COLO668 (cell line): ENCODE measurements around the gene KLHL22.

Source experiments
- DNase-seq: peaks from one replicate; lab custom pipeline; 2025; ENCODE audit not compliant: unreplicated experiment; lab: John Stamatoyannopoulos, UW

KLHL22 gene

DNA sequence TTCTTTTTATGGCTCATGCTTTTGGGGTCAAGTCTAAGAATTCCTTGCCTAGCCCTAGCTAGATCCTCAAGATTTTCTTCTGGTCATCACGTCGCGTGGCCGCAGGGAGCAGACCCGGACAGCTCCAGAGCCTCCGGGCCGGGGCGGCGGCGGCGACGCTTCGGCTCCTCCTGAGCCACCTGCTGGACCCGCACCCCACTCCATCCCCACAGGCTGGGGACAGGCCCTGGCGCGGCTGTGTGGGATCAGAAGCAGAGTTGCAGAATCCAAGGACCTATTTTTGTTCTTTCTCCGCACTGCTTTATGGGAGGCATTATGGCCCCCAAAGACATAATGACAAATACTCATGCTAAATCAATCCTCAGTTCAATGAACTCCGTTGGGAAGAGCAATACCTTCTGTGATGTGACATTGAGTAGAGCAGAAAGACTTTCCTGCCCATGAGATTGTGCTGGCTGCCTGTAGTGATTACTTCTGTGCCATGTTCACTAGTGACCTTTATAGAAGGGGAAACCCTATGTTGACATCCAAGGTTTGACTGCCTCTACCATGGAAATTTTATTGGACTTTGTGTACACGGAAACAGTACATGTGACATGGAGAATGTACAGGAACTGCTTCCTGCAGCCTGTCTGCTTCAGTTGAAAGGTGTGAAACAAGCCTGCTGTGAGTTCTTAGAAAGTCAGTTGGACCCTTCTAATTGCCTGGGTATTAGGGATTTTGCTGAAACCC lies 45.6 kb downstream of the KLHL22 start:
- no peak for DNase-seq

DNA sequence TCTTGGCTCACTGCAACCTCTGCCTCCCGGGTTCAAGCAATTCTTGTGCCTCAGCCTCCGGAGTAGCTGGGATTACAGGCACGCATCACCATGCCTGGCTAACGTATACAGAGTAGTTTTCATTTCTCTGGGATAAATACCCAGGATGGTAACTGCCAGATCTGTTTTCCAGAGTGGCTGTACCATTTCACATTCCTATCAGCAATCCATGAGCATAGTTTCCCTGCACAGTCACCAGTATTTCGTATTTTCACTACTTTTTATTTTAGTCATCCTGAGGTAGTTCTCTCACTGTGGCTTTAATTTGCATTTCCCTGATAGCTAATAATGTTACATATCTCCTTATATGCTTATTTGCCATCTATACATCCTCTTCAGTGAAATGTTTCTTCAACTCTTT lies 47.0 kb downstream of the KLHL22 start:
- DNase-seq = no peak

DNA sequence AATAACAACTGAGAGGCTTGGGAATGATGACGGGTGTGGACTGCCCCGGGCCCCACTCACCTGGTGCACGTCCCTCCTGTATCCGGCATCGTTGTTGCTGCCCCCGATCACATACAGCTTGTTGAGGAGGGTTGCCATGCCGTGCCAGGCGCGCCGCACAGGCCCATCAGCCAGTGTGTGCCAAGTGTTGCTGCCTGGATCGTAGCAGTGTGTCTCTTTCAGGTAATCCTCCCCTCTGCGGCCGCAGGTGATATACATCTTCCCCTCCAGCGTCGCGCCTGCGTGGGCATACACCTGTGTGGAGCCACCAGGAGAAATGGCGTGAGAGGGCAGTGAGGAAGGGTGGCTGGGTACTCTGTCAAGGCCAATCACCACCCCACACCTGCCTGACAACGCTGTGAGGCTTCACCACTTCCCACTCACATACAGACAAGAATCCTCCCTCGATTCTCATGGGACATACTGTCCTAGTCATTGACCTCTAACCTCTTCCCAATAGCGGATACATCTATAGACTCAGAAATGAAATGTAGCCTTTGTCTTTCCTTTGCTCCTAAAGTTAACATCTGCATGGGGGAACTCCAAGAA lies 49.1 kb downstream of the KLHL22 start:
- DNase-seq = no peak

DNA sequence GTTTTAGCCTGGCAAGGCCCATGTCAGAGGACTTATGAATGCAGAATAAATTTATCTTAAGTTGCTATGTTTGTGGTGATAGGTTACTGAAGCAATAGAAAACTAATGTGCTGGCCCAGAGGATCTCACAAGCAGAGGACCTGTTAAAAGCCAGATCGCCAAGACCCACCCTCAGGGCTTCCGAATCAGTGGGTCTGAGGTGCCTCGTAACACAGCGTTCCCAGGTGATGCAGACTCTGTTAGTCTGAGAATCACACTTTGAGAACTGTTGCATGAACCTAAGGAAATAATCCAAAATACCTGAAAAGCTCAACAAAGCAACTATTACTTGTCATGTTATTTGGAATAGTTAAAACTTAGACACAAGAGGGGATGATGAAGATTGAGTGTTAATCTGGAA lies 51.3 kb downstream of the KLHL22 start:
- DNase-seq = no peak

DNA sequence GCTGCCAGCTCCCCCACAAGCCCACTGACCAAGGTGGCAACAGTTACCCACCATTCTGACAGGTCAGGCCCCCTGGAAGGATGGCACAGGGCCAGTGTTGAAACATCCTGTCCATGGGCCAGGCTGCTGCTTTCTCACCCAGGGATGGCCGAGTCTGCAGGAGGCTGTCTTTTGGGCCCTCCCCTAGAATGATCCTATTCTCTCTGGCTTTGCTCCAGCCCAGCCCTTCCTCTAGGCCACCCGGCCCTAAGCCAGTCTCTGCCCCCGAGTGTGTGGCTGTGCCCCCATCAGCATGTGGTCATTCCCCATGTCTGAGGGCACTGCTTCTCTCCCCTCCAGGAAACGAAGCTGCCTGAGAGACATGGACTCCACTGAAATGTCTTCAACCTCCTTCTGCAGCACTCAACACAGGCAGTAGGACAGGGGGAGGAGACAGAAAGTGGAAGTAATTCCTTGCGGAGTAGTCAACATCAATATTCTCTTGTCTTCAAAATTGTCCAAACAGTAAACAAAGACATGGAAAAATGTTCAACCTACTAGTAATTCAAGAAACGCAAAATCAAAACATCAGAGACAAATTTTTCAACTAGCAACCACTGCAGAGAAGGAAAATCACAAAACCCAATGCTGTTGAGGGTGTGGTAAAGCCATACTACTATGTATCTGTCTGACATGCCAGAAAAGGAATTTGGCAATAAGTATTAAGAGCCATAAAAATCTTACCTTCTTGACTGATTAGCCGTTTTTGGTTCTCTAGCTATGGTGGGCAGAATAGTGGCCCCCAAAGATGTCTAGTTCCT lies 52.9 kb downstream of the KLHL22 start:
- DNase-seq = no peak

DNA sequence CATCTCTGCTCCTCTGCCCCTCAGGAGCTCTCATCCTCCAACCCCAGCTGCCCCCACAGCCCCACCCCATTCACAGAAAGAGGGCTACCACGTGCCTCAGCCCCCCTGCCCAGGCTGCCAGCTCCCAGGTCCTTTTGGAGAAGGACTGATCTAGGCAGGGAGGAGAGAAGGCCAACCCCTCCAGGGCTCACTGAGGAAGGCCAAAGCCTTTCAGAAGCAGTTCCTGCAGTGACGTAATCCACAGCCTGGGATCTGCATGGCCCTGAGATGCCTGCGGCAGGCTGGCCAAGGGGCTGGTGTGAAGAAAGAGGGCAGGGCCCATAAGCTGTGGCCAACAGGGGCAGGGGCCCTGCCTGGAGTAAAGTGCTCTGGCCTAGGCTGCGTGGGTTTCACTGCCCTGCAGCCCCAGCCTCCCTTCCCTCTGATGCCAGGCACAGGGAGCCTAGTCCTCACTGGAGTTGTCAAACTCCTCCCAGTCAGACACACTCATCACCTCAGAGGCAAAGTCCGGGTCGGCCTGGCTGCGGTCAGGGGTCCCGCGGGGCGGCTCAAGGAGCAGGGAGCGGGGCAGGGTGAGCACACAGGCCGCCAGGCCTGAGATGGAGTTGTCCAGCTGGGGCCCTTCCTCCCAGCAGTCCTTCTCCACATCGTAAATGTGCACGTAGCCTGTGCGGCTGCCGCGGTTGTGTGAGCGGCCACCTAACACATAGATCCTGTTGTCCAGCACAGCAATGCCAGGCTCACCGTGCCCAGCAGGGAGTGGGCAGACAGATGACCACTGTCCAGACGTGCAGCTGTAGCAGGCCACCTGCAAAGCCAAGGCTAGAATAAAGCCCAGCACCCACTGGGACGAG lies 53.7 kb downstream of the KLHL22 start:
- DNase-seq = no peak

DNA sequence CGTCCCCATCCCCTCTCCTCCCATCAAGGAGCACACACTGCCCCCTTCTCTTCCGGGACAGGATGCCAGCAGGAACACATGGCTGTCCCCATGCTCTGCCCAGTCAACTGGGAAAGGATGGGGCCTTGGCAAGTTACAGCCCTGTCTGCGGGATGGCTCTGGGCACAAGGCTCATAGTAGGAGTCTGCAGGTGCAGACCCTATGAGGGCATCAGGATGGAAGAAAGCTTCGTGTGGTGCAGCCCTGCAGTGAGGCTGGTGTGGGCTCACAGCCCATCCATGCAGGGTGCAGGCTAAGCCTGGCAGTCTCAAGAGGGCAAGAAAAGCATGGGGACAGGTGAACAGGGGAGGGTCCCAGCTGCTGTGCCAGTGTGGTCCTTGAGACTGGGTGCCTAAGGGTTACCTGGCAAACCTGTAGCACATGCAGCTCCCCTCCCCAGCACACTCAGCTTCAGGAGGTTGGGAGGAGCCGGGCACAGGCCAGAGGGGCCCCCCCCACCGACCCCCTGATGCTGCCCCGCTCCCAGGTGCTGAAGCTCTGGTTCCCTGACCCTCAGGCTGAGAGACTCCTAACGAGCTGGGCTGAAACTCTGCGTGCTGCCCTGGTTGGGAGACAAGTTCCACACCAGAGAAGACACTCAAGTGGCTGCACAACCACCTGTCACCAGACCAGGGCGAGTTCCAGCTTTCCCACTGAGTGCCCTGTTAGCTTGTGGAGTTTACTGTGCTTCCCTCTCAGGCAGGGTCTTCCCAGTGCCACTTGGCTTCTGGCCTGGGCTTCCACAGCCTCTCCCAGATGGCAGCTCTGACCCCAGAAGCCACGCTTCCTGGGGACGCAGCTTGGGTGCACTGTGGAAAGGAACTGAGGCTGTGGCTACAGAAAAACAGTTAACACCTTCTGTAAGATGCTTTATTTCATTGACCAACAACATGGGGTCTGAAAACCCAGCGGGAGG lies 54.7 kb downstream of the KLHL22 start:
- DNase-seq = no peak

DNA sequence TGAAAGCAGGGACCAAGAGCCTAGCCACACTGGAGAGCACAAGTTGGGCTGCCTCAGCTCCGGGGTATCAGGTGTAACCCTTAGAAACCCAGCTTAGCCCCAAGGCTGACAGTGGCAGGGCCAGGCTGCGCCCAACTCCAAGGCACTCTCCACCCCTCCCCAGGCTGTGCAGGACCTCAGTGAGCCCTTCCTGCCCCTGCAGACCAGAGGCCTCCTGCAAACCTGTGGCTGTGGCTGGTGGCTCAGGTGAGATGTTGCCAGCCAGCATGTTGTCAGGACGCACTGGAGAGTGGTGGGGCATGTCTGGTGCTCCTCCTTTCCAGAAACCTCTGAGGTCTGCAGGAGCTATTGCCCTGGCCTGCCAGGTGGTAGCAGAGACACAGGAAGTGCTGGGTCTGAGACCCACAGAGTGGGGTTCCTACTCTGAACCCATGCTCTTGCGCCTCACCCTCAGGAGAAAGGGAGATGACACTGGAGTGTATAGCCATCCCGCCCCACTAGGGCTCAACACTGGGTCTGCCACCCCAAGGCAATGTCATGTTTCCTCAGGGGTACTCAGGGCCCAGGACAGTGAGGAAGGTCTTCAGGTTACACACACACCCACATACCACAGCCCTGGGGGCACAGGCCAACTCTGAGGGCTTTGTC lies 55.5 kb downstream of the KLHL22 start:
- no peak for DNase-seq

DNA sequence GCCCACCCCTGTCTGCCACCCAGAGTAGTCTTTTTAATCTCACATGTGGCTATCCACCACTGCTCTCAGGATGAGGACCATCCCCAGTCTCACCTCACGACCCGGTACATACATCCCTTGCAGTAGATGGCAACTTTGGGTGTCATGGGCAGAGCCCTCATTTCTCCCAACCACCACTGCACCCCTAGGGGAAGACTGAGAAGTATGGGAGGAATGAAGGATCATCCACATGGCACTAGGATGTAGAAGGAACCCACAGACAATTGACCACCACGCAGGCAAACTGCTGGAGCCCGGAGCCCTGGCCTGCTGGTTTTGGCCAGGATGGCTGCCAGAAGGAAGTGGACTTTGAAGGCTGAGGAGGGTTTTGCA lies 56.1 kb downstream of the KLHL22 start:
- no peak for DNase-seq

DNA sequence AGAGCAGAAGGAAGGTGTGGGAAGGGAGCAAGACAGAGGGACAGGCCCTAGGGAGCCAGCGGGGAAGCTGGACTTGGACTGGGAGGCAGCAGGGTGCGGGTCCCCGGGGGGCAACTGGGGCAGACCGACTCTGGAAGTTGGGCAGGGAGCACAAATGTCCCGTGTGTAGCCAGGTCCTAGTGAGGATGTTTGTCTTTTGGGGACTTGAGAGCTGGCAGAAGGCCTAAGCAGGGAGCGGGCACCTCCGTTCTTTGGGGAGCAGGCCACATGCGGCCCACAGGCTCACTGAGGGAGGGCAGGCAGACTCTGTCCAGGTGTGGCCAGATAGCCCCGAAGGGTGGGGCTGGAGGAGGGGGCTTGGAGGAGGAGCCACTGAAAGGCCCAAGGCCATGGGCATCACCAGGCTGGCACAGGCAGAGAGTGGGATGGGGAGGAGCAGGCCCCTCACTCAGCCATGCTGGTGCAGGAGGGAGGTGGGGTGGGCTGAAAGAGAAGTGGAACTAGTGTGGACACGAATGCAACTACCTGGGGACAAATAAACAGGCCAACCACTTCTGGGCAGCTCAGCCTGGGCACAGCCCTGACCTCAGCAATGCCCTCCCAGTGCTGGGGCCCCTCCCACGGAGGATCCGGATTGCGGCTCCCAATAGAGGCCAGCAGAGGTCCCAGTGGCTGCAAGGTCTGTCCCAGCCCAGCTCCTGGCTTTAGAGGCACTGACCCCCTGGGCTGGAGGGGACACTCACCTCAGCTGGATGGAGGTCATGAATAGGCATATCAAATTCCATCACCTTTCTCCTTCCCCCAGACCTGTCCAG lies 56.7 kb downstream of the KLHL22 start:
- DNase-seq = no peak

DNA sequence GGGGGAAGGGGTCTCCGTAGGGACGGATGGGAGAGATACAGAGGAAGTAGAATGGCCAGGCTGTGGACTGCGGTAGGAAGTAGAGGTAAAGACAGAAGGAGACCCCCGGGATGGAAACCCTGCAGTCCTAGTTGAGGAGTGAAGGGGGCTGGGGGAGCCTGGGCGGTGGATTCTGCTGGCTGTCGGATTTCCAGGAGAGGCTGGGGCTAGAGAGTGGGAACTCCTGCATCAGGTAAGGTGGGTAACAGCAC lies 57.2 kb downstream of the KLHL22 start:
- DNase-seq = no peak

DNA sequence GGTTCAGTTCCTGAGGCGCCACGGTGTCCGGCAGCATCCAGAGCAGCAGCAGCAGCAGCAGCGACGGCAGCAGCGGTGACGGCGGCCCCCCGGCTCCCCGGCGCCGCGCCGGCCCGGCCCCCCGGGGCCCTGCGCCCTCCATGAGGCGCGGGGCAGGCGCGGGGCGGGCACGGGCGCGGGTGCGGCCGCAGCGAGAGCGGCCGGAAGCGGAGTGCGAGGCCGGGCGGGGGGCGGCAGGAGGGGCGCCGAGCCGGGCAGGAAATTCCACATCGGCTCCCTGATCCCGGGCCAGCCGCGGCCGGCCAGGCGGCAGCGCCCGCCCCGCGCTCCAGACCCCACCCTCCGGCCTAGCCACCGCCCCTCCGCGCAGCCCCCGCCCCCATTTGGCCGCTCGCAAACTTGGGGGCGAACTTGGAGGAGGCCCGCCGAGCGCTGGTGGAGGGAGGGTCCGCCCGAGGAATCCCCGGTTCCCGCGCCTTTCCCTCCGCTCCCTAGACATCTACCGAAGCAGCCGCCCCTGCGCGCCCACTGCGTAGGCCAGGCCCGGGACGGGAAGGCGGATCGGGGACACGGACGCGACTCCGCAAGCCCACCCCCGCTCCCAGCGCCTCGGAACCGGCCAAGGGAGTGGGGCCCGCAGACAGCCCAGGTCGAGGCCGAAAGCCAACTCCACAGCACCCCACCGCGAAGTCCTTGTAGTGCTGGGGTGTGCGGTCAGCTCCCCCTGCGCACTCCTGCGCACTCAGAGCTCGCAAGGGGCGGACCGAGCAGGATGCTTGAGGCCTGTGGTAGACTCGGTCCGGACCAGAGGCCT lies 57.8 kb downstream of the KLHL22 start, which contains the start of gene SCARF2:
TSS of gene SCARF2 (minus strand) at position 213 of the 814 bp plus-strand sequence. CDS start at position 142, 71 bp downstream.
- DNase-seq = peak; percentile 8

DNA sequence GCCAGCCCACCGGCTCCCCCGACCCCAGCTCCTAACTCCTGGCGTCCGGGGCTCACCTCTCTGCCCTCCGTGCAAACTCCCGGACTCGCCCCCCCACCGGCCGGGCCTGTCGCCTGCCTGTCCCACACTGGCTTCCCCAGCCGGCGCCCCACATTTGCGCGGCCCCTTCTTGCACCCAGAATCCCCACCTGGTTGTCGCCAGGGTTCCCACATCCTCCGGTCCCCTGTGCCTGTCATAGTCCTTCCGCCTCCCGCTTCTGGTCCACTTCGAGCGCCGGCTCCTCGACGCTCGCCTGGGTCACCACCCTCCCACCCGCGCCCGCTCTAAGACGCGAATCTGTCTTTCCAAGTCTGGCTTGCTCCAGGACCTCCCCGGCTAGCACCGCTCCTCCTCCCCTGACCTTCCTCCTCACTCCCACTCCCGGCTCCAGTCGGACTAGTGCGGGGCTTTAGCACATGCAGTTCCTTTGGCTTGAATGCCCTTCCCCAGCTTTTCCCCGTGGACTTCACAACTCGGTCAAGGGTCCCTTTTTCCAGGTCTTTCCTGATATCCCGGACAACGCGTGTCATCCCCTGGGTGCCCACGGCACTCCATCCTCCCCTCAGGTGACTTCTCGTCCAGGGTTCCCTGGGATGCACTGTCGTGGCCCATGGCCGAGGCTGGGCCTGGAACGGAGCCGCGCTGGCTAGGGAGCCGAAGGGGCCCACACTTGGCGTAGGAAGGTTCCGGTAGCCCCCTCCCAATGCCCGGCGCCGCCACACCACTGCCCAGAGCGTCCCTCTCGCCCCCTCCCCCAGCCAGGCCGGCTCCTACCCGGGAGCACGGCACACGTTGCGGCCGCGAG lies 58.6 kb downstream of the KLHL22 start:
- peak; percentile 12 for DNase-seq

DNA sequence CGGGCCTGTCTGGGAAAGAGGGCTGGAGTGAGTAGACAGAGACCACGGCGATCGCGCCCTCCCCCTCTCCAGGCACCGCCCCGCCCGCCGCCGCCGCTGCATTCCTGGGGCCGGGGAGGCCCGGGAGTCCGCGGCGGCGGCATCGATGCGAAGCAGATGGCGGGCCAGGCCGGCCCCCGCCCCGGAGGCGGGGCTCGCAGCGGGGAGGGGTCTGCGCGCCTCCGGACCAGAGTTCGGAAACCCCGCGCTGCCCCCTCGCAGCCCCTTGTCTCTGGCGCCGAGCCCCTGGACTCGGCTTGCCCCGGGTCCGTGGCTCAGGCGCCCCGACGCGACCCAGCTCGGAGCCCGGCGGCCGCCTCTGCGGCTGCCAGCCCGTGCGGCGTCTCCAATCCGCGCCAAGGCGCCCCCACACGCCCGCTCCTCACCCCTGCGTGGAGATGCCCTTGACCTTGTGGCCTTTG lies 59.3 kb downstream of the KLHL22 start:
- peak; percentile 25 for DNase-seq

DNA sequence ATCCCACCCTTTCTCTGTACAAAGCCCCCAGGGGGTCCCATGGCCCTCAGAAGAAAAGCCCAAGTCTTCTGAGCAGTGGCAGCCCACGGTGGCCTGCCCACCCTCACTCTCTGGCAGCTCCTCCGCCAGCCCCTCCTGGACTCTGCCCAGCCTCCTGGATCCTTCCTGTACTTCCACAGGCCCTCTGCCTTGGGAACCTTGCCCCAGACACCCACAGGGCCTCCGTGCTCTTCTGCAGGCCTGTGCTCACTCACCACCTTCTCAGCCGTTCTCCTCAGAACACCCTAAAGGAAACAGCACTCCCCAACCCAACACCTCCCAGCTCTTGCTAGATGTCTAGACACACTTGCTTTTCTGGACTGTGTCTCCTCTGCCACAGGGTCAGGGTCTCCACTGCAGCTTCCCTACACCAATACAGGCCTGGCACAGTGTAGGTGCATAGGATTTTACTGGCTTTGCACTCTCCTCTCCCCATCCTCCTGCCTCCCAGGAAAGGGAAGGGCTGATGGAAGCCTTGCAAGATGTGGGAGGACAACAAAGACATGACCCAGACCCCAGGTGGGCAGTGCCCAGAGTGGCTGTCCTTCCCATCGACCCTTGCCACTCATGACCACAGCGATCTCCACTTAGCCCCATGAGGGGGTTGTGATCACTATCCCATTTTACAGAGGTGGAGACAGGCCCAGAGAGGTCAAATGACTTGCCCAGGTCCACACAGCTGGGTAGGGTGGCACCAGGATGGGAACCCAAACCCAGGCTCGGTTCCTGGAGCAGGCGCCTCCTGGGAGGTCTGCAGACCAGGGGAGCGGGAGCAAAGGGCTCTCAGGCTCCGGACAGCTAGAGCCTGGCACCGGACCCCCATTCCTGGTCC lies 59.9 kb downstream of the KLHL22 start:
- no peak for DNase-seq

DNA sequence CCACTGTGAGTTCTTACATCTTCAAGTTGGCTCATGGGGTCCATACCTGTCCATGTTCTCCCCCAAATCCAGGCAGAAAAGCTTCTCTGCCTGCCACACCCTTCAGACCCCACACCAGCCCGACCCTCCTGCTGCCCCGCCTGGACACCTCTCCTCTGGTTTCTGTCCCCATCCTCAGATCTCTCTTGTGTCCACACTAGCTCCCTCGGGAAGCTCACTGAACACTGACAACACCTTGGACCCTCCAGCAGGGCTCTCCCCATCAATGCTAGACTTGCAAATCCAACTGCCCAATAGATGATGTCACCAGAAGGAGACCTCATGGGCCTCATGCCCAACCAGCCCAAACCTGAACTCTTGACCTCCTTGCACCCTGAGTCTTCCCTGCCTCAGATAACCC lies 60.8 kb downstream of the KLHL22 start:
- DNase-seq = no peak
